GM18517 (cell line): ENCODE measurements around the gene CYFIP1.
"Not testable (repeated sequence)": the region's sequence is repeated elsewhere in the genome, so short reads cannot be mapped to it uniquely, and the experiment has no call there.

Source experiments
- ATAC-seq: cut with Tn5 transposase; IDR thresholded peaks from one replicate; pipeline ENCODE4 v1.9.1; 2021; ENCODE audit warnings: mild to moderate bottlenecking, moderate library complexity; ENCODE audit not compliant: unreplicated experiment

CYFIP1 gene

GRCh38 chr15:22980189-22981050 lies at the start of gene CYFIP1:
Gene CYFIP1, minus strand, starts transcription at chr15:22980368. Its CDS starts 33,083 bp downstream, at chr15:22947285.
- peak; percentile 51 for ATAC-seq

GRCh38 chr15:23026218-23026617 lies 46.0 kb upstream of the CYFIP1 start:
- ATAC-seq = no peak

- no peak for ATAC-seq
These were observed 42.0 kb upstream of the CYFIP1 start for GRCh38 chr15:23022156-23022555.

- ATAC-seq = no peak
These were observed 34.3 kb upstream of the CYFIP1 start for GRCh38 chr15:23014394-23015000.

GRCh38 chr15:23013681-23014080 lies 33.5 kb upstream of the CYFIP1 start:
- no peak for ATAC-seq

GRCh38 chr15:23012616-23013015 lies 32.4 kb upstream of the CYFIP1 start:
- ATAC-seq = not testable (repeated sequence)

GRCh38 chr15:23003736-23004135 lies 23.6 kb upstream of the CYFIP1 start:
- no peak for ATAC-seq

- no peak for ATAC-seq
These were observed 22.8 kb upstream of the CYFIP1 start for GRCh38 chr15:23002920-23003319.

GRCh38 chr15:22995795-22996194 lies 15.6 kb upstream of the CYFIP1 start:
- ATAC-seq = no peak

GRCh38 chr15:22992024-22992326 lies 11.8 kb upstream of the CYFIP1 start:
- ATAC-seq = no peak

GRCh38 chr15:22989576-22990477 lies 9.7 kb upstream of the CYFIP1 start:
- ATAC-seq = no peak

- ATAC-seq = no peak
These were observed 8.6 kb upstream of the CYFIP1 start for GRCh38 chr15:22988811-22989210.

- ATAC-seq = not testable (repeated sequence)
These were observed 1.8 kb upstream of the CYFIP1 start for GRCh38 chr15:22981931-22982330.

- ATAC-seq = no peak
These were observed 1.1 kb upstream of the CYFIP1 start for GRCh38 chr15:22981051-22981840.

GRCh38 chr15:22979238-22980188 lies 655 bp downstream of the CYFIP1 start:
- peak; percentile 54 for ATAC-seq

GRCh38 chr15:22978691-22979237 lies 1.4 kb downstream of the CYFIP1 start:
- peak; percentile 33 for ATAC-seq

GRCh38 chr15:22974745-22975144 lies 5.4 kb downstream of the CYFIP1 start:
- no peak for ATAC-seq

- no peak for ATAC-seq
These were observed 6.2 kb downstream of the CYFIP1 start for GRCh38 chr15:22973987-22974386.

GRCh38 chr15:22973286-22973685 lies 6.9 kb downstream of the CYFIP1 start:
- no peak for ATAC-seq
